Esophagus (tissue), 2 donors: ENCODE results near the gene SLC6A16. TPM values are rescaled to one million over a fixed set of nuclear protein-coding genes. Genes with fewer than 3 reads are reported as not detected.
"Not testable (repeated sequence)": the region's sequence is repeated elsewhere in the genome, so short reads cannot be mapped to it uniquely, and the experiment has no call there.

Source experiments
- H3K27ac ChIP-seq, 2 donors: one replicate each; pipeline ENCODE4 v1.5.1; 2013; ENCODE audit warnings: low read depth in 2 of 2, mild to moderate bottlenecking in 2 of 2, inconsistent platforms in 1 of 2, low read length in 1 of 2, moderate library complexity in 1 of 2
- H3K27me3 ChIP-seq, 2 donors: one replicate each; pipeline ENCODE4 v1.6.1; 2013; ENCODE audit warnings: low read length in 2 of 2, control low read depth in 1 of 2, mild to moderate bottlenecking in 1 of 2; ENCODE audit not compliant: insufficient read depth in 2 of 2, control insufficient read depth in 1 of 2
- H3K36me3 ChIP-seq, 2 donors: one replicate each; pipeline ENCODE4 v1.6.1; 2013; ENCODE audit warnings: low read length in 1 of 2; ENCODE audit not compliant: control insufficient read depth in 2 of 2, insufficient read depth in 2 of 2
- H3K4me1 ChIP-seq, 2 donors: one replicate each; pipeline ENCODE4 v1.6.1; 2013; ENCODE audit warnings: low read length in 1 of 2; ENCODE audit not compliant: control insufficient read depth in 2 of 2, insufficient read depth in 2 of 2
- H3K4me3 ChIP-seq, 2 donors: one replicate each; pipeline ENCODE4 v1.5.1; 2013; ENCODE audit warnings: low read length in 2 of 2, mild to moderate bottlenecking in 2 of 2, low read depth in 1 of 2, moderate library complexity in 1 of 2
- H3K9me3 ChIP-seq, 2 donors: one replicate each; pipeline ENCODE4 v1.6.1; 2013; ENCODE audit warnings: mild to moderate bottlenecking in 2 of 2, low read depth in 1 of 2, low read length in 1 of 2, moderate library complexity in 1 of 2; ENCODE audit not compliant: control insufficient read depth in 2 of 2, insufficient read depth in 1 of 2
- WGBS, 2 donors: extraction: QIAGEN DNeasy Blood & Tissue Kit; methylation state at CpG; one replicate each; pipeline ENCODE4 v1.1.7; 2013; 5-methylcytosine and 5-hydroxymethylcytosine counted together
- polyA plus RNA-seq, 2 donors: library from polyadenylated mRNA; stranded (reverse); fragments of 200-250 nt; gene quantifications; one replicate each; pipeline ENCODE4 v1.2.3, GENCODE V29; 2013
- donor health status: healthy with polysubstance abuse.
- donor health status: Bipolar disorder and iron deficiency.

SLC6A16 gene
- polyA plus RNA-seq, result 1 to 10 TPM in 1 of 2 donors, under 1 TPM in 1; 0.79 to 1.2 TPM

DNA sequence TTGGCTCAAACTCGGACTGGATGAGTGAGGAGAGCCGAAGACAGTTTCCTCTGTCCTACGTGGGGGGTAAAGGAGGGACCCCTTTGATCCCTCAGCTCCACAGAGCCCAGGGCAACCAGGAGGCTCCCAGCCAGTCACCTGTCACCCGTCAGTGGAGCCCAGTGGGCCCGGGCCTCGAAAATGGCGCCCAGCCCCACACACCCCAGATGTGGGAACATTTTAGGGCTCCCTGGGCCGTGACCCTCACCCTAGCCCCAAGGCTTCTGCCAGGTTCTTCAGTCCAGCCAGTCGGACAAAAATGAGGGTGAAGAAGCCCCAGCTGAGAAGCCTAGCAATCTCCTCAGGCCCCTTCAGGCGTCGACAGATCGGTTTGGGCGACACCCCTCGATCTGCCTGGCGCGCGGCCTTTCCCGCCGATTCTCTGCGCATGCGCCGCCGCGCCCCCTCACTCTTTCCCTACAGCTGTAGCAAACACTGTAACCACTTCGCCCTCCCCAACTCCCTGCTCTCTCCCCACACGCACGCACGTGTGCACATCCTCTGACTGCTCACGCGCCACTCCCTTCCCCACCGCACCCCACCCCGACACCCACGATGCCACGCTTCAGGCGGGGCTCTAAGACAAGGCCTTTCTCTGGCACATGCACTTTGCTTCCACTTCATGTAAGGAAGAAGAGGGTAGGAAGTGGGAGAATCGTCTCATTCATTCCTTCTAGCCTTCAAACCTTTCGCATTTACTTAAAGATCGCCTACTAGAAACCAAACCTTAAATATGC, at the start of gene SLC6A16:
TSS of gene SLC6A16 (minus strand) at position 391 of the 776 bp plus-strand sequence. CDS start 13,844 bp downstream, outside the sequence.
- no peaks in the 10 kb centered on the region for H3K4me1 ChIP-seq
- no peaks in the 10 kb centered on the region for H3K27me3 ChIP-seq
- 93 to 94% methylated on average over 38 of the region's 38 CpGs for WGBS, 2 donors
- H3K9me3 ChIP-seq, result no peaks in the 10 kb centered on the region
- H3K36me3 ChIP-seq, result no peaks in the 10 kb centered on the region
- H3K27ac ChIP-seq, result no peak within 1 kb of the TSS
- no peak within 1 kb of the TSS for H3K4me3 ChIP-seq

- H3K27me3 ChIP-seq, H3K4me1 ChIP-seq, H3K4me3 ChIP-seq, H3K9me3 ChIP-seq, H3K27ac ChIP-seq, H3K36me3 ChIP-seq: not testable (repeated sequence)
- WGBS, 2 donors, result 76 to 81% methylated on average over 3 of the region's 3 CpGs
Observed at GRCh38 chr19:49373174-49373573, 48.2 kb upstream of the SLC6A16 start.

- Histone ChIP-seq H3K27me3 (no peaks in the 10 kb centered on the region), H3K36me3 (no peaks in the 10 kb centered on the region), H3K4me1 (no peaks in the 10 kb centered on the region), H3K9me3 (peaks cover 8% of the 10 kb centered on the region in 2 donors), H3K4me3 (no peak overlapping the region), H3K27ac (no peak overlapping the region)
- 77 to 79% methylated on average over 3 of the region's 3 CpGs for WGBS, 2 donors
Observed at GRCh38 chr19:49371184-49371583, 46.2 kb upstream of the SLC6A16 start.

DNA sequence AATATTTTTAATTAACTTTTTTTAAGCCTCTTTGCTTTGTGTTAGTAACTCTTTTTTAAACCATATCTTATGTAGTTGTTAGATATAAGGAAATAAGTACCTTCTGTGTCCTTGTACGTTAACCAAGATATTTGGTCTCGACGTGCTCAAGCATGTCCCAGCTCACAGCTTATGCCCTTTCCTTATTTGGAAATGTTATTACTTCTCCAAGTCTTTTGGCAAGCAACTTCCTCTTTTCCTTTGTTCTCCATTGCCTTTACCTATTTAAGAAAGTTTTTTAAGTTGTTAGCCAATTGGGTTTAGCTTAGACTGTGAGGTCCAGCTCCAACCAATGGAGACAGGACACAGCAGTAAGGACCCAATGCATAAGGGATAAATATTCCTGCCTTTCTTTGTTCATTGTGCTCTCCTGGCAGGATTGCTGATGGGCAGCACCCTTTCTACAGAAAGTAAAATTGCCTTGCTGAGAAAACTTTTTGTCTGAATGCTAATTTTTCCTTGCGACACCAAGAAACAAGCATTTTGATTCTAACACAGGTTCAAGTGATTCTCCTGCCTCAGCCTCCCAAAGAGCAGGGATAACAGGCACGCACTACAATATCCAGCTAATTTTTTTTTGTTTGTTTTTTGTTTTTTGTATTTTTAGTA, 43.8 kb upstream of the SLC6A16 start:
- WGBS, 2 donors, result 75 to 77% methylated on average over 5 of the region's 5 CpGs
- H3K4me3 ChIP-seq, result no peak overlapping the region
- H3K27me3 ChIP-seq, result no peaks in the 10 kb centered on the region
- no peaks in the 10 kb centered on the region for H3K4me1 ChIP-seq
- no peaks in the 10 kb centered on the region for H3K36me3 ChIP-seq
- no peak overlapping the region for H3K27ac ChIP-seq
- H3K9me3 ChIP-seq, result peaks cover 8% of the 10 kb centered on the region in 2 donors

DNA sequence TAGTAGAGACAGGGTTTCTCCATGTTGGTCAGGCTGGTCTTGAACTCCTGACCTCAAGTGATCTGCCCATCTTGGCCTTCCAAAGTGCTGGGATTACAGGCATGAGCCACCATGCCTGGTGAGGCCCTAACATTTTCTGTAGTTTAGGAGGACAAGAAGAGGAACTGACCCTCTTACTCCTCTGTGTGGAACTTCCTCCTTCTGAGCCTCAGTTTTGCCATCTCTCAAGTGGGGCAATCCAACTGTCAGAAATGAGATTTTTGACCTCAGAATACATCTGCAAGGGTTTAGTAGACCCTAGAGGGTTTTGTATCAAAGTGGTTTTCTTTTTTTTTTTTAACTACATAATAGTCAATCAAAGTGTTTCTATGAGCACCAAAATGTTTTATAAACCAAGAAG, 41.1 kb upstream of the SLC6A16 start:
- Histone ChIP-seq H3K27me3 (no peaks in the 10 kb centered on the region), H3K27ac (no peak overlapping the region), H3K4me3 (no peak overlapping the region), H3K4me1 (peaks cover 0 to 3% of the 10 kb centered on the region in 2 donors), H3K36me3 (no peaks in the 10 kb centered on the region), H3K9me3 (peaks cover 8% of the 10 kb centered on the region in 2 donors)

DNA sequence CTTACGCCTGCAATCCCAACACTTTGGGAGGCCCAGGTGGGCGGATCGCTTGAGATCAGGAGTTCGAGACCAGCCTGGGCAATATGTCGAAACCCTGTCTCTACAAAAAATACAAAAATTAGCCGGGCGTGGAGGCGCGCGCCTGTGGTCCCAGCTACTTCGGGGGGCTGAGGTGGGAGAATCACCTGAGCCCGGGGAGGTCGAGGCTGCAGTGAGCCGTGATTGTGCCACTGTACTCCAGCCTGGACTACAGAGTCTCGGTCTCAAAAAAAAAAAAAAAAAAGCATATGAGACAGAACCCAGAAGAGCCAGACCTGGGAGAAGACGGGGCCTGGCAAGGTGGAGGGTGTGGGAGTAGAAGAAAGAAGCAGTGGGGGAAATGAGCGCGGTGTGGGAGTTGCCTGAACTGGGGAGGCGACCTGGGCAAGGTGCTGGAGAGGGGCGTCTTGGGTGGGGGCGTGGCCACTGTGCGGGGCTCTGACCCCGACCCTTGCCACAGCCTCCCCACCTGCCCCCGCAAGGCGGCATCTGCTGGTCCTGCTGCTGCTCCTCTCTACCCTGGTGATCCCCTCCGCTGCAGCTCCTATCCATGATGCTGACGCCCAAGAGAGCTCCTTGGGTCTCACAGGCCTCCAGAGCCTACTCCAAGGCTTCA, 39.2 kb upstream of the SLC6A16 start:
- Histone ChIP-seq H3K27me3 (no peaks in the 10 kb centered on the region), H3K9me3 (peaks cover 0 to under 1% of the 10 kb centered on the region in 2 donors), H3K4me3 (no peak overlapping the region), H3K4me1 (peaks cover 0 to 3% of the 10 kb centered on the region in 2 donors), H3K27ac (no peak overlapping the region), H3K36me3 (no peaks in the 10 kb centered on the region)
- 70 to 80% methylated on average over 25 to 27 of the region's 27 CpGs for WGBS, 2 donors

GRCh38 chr19:49363268-49364082, 38.5 kb upstream of the SLC6A16 start, which contains the start of gene DKKL1:
DKKL1 (plus strand) TSS chr19:49363877; CDS start chr19:49363999, 122 bp downstream.
- H3K27me3 ChIP-seq, result no peaks in the 10 kb centered on the region
- H3K27ac ChIP-seq, result peak within 1 kb of the TSS; percentile 66 to 76
- WGBS, 2 donors, result 2 to 4% methylated on average over 46 of the region's 46 CpGs
- H3K9me3 ChIP-seq, result no peaks in the 10 kb centered on the region
- H3K4me1 ChIP-seq, result peaks cover 0 to 3% of the 10 kb centered on the region in 2 donors
- H3K4me3 ChIP-seq, result peak within 1 kb of the TSS in 1 of 2 donors; percentile 51
- no peaks in the 10 kb centered on the region for H3K36me3 ChIP-seq

GRCh38 chr19:49362929-49363267, 37.9 kb upstream of the SLC6A16 start:
- Histone ChIP-seq H3K4me3 (no peak overlapping the region), H3K27ac (peak overlapping the region; percentile 66 to 76), H3K27me3 (no peaks in the 10 kb centered on the region), H3K4me1 (peaks cover 0 to 3% of the 10 kb centered on the region in 2 donors), H3K36me3 (no peaks in the 10 kb centered on the region), H3K9me3 (no peaks in the 10 kb centered on the region)
- 0 to 1% methylated on average over 14 of the region's 14 CpGs for WGBS, 2 donors
